Measurements from ENCODE around the gene PPP2R2B.

DNA sequence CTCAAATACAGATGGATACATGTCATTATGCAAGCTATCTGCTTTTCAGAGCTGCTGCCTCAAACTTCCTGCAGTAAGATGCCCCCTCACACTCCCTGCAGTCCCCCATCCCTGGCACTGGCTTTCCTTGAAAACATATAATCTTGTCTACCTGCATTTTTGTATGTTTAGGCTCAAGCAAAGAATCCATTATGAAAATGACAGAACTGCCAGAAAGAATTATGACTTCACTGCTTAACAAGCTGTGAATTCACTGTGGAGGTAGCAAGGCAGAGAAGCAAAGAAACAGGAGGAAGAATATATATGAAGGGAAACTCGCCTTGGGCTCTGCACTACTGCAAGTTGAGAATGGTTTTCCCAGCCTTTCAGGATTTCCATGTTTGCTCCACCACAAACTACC lies 39.4 kb upstream of the PPP2R2B start:
- no peak for TF ChIP-seq CTCF (IDR thresholded peaks at IDR 0.05)
- no peak for TF ChIP-seq POLR2A (IDR thresholded peaks at IDR 0.05)
